HCT116 (cell line): ENCODE results near the gene SERF2. TPM values are rescaled to one million over a fixed set of nuclear protein-coding genes. Genes with fewer than 3 reads are reported as not detected.

Source experiments
- ATAC-seq: fragments of 200-7000 bp; cut with Tn5 transposase; 2 replicates; pipeline ENCODE4 v1.9.1; 2020; ENCODE audit warnings: mild to moderate bottlenecking, moderate library complexity
- BruUV-seq: library from RNA; stranded (reverse); fragments of 400-500 nt; replicated peaks from 2 replicates; lab custom pipeline; 2021; lab: Mats Ljungman, UMichigan
- CTCF ChIA-PET: fragments of 300-600 bp; sonication (Branson Sonifier 250); formaldehyde crosslinking; loops from one replicate; lab custom pipeline; 2021; ENCODE audit warnings: antibody characterized with exemption; lab: Charles Lee
- POLR2A ChIA-PET: fragments of 300-600, 350-600 bp; sonication (Branson Sonifier 250); formaldehyde crosslinking; loops from one replicate; lab custom pipeline; 2021; ENCODE audit warnings: antibody characterized with exemption; lab: Charles Lee
- RAD21 ChIA-PET, 2 experiments: fragments of 300-600 bp; sonication (Branson Sonifier 250); formaldehyde crosslinking; loops; one replicate each; lab custom pipeline; 2023; ENCODE audit warnings: low total read pairs in 2 of 2; ENCODE audit not compliant: uncharacterized antibody in 2 of 2, unreplicated experiment in 2 of 2, low non-redundant PET in 1 of 2; lab: Charles Lee
- DNase-seq: peaks from one replicate; pipeline ENCODE4 v3.0.0-alpha.2; 2010; ENCODE audit warnings: low read depth, low spot score
- H2AFZ ChIP-seq: fragments of 200-600 bp; shearing (Covaris generic), sonication (generic); 2 replicates; pipeline ENCODE4 v1.6.1; 2017; ENCODE audit warnings: low read depth, mixed run types, mixed read lengths, antibody characterized with exemption, low read length; ENCODE audit not compliant: poor library complexity, severe bottlenecking
- H3K27ac ChIP-seq: 2 replicates; pipeline ENCODE4 v1.5.1; 2012; ENCODE audit warnings: low read depth, low read length
- H3K27me3 ChIP-seq: fragments of 200-600 bp; sonication (generic); 2 replicates; pipeline ENCODE4 v1.6.1; 2016; ENCODE audit warnings: mixed run types, low read length, mixed read lengths; ENCODE audit not compliant: insufficient read depth
- H3K36me3 ChIP-seq, 2 experiments: fragments of 200-500 bp in 1 of 2; fragments of 200-600 bp in 1 of 2; sonication (Bioruptor generic) in 1 of 2; sonication (generic) in 1 of 2; 2 replicates each; pipeline versions ENCODE4 v1.5.1 to v1.6.1; 2014 to 2016; ENCODE audit warnings: low read length in 2 of 2, inconsistent platforms in 1 of 2, mixed read lengths in 1 of 2, mixed run types in 1 of 2; ENCODE audit not compliant: insufficient read depth in 2 of 2, control insufficient read depth in 1 of 2
- H3K4me1 ChIP-seq, 2 experiments: fragments of 200-600 bp in 1 of 2; sonication (generic) in 1 of 2; 2 replicates each; pipeline versions ENCODE4 v1.5.1 to v1.6.1; 2012 to 2017; ENCODE audit warnings: low read length in 2 of 2, inconsistent platforms in 1 of 2, mild to moderate bottlenecking in 1 of 2, mixed read lengths in 1 of 2, mixed run types in 1 of 2, moderate library complexity in 1 of 2; ENCODE audit not compliant: insufficient read depth in 2 of 2, control insufficient read depth in 1 of 2
- H3K4me2 ChIP-seq: fragments of 200-600 bp; sonication (generic); 2 replicates; pipeline ENCODE4 v1.6.1; 2017; ENCODE audit warnings: mixed run types, low read length, mixed read lengths
- H3K4me3 ChIP-seq, 2 experiments: fragments of 200-600 bp in 1 of 2; sonication (generic) in 1 of 2; replicated peaks in 1 of 2; 2 replicates each; pipeline ENCODE4 v1.5.1; 2011 to 2016; ENCODE audit warnings: low read length in 2 of 2, control low read depth in 1 of 2, low read depth in 1 of 2, mild to moderate bottlenecking in 1 of 2, mixed read lengths in 1 of 2, mixed run types in 1 of 2
- H3K79me2 ChIP-seq: fragments of 200-600 bp; sonication (generic); 2 replicates; pipeline ENCODE4 v1.6.1; 2017; ENCODE audit warnings: mild to moderate bottlenecking, mixed run types, low read length, moderate library complexity, mixed read lengths; ENCODE audit not compliant: insufficient read depth
- H3K9ac ChIP-seq: fragments of 200-600 bp; sonication (generic); 2 replicates; pipeline ENCODE4 v1.6.1; 2016; ENCODE audit warnings: low read length, mixed read lengths
- H3K9me2 ChIP-seq: fragments of 200-600 bp; sonication (generic), shearing (Covaris generic); 2 replicates; pipeline ENCODE4 v1.6.1; 2017; ENCODE audit warnings: mixed run types, mild to moderate bottlenecking, moderate library complexity; ENCODE audit not compliant: insufficient read depth
- H3K9me3 ChIP-seq, 2 experiments: fragments of 200-500 bp in 1 of 2; fragments of 200-600 bp in 1 of 2; sonication (Bioruptor generic) in 1 of 2; sonication (generic) in 1 of 2; 2 replicates each; pipeline ENCODE4 v1.6.1; 2014 to 2017; ENCODE audit warnings: low read length in 2 of 2, mixed read lengths in 2 of 2, inconsistent platforms in 1 of 2, low read depth in 1 of 2, mild to moderate bottlenecking in 1 of 2, mixed run types in 1 of 2, moderate library complexity in 1 of 2; ENCODE audit not compliant: control insufficient read depth in 1 of 2, insufficient read depth in 1 of 2
- H4K20me1 ChIP-seq: fragments of 200-600 bp; sonication (generic), shearing (Covaris generic); 2 replicates; pipeline ENCODE4 v1.6.1; 2017; ENCODE audit warnings: mixed run types, mild to moderate bottlenecking, moderate library complexity; ENCODE audit not compliant: insufficient read depth
- CEBPB ChIP-seq: IDR thresholded peaks from 2 replicates; pipeline ENCODE4 v1.6.1; 2012; ENCODE audit warnings: low read depth
- EGR1 ChIP-seq: IDR thresholded peaks from 2 replicates; pipeline ENCODE4 v1.6.1; 2012; ENCODE audit warnings: low read depth
- ELF1 ChIP-seq: IDR thresholded peaks from 2 replicates; pipeline ENCODE4 v1.6.1; 2012; ENCODE audit warnings: low read depth, borderline replicate concordance
- EZH2 ChIP-seq: fragments of 200-600 bp; sonication (generic); IDR thresholded peaks from 2 replicates; pipeline ENCODE4 v1.6.1; 2017; ENCODE audit warnings: antibody characterized with exemption, mixed run types
- EZH2phosphoT487 ChIP-seq: fragments of 200-600 bp; IDR thresholded peaks from 2 replicates; pipeline ENCODE4 v1.6.1; 2018; ENCODE audit warnings: antibody characterized with exemption, borderline replicate concordance
- FOSL1 ChIP-seq: IDR thresholded peaks from 2 replicates; pipeline ENCODE4 v1.6.1; 2012; ENCODE audit warnings: low read depth
- JUND ChIP-seq: IDR thresholded peaks from 2 replicates; pipeline ENCODE4 v1.6.1; 2012
- POLR2A ChIP-seq: IDR thresholded peaks from 2 replicates; pipeline ENCODE4 v1.7.0; 2011; ENCODE audit warnings: borderline replicate concordance; ENCODE audit not compliant: insufficient read depth, insufficient read length; ENCODE audit errors: extremely low read depth
- POLR2AphosphoS5 ChIP-seq: IDR thresholded peaks from 2 replicates; pipeline ENCODE4 v1.6.1; 2011; ENCODE audit warnings: mild to moderate bottlenecking, low read depth, low read length, moderate library complexity
- RAD21 ChIP-seq: IDR thresholded peaks from 2 replicates; pipeline ENCODE4 v1.6.1; 2012; ENCODE audit warnings: low read depth, mild to moderate bottlenecking
- SIN3A ChIP-seq: IDR thresholded peaks from 2 replicates; pipeline ENCODE4 v1.6.1; 2012; ENCODE audit warnings: low read depth
- SP1 ChIP-seq: IDR thresholded peaks from 2 replicates; pipeline ENCODE4 v1.6.1; 2012; ENCODE audit warnings: low read depth
- SRF ChIP-seq: IDR thresholded peaks from 2 replicates; pipeline ENCODE4 v1.6.1; 2012; ENCODE audit warnings: low read depth
- TCF7L2 ChIP-seq: IDR thresholded peaks from 2 replicates; pipeline ENCODE4 v1.7.0; 2011; ENCODE audit warnings: borderline replicate concordance, inconsistent platforms; ENCODE audit not compliant: insufficient read depth, insufficient read length; ENCODE audit errors: extremely low read depth
- YY1 ChIP-seq: IDR thresholded peaks from 2 replicates; pipeline ENCODE4 v1.6.1; 2011; ENCODE audit warnings: low read length, low read depth, moderate library complexity, mild to moderate bottlenecking; ENCODE audit not compliant: insufficient replicate concordance; ENCODE audit errors: extremely low read depth
- ZFX ChIP-seq: fragments of 450-650 bp; IDR thresholded peaks from 2 replicates; pipeline ENCODE4 v1.6.1; 2017
- ZNF274 ChIP-seq: fragments of 200-500 bp; sonication (Bioruptor generic); IDR thresholded peaks from 2 replicates; pipeline ENCODE4 v1.6.1; 2014; ENCODE audit warnings: mild to moderate bottlenecking, low read depth, low read length, inconsistent platforms
- intact Hi-C: fragments of 100-400 bp; cut with micrococcal nuclease; formaldehyde crosslinking; loops from 2 replicates; pipeline ENCODE4 v1.10.0; 2022
- total RNA-seq: library from RNA; stranded (reverse); gene quantifications from one replicate; pipeline ENCODE4 v1.2.1, GENCODE V29; 2021; ENCODE audit not compliant: unreplicated experiment
- TF ChIP-seq, protein P1 (sequence below): IDR thresholded peaks from 2 replicates; pipeline ENCODE4 v1.6.1; 2012; ENCODE audit warnings: low read depth
- TF ChIP-seq, protein P2 (sequence below): IDR thresholded peaks from 2 replicates; pipeline ENCODE4 v1.6.1; 2011; ENCODE audit warnings: mild to moderate bottlenecking, low read length, moderate library complexity; ENCODE audit not compliant: insufficient replicate concordance; ENCODE audit errors: extremely low read depth
- TF ChIP-seq, protein P3 (sequence below): IDR thresholded peaks from 2 replicates; pipeline ENCODE4 v1.6.1; 2012

The SERF2 gene
- total RNA-seq, 1 experiment from 2014 or later: 656 TPM

DNA sequence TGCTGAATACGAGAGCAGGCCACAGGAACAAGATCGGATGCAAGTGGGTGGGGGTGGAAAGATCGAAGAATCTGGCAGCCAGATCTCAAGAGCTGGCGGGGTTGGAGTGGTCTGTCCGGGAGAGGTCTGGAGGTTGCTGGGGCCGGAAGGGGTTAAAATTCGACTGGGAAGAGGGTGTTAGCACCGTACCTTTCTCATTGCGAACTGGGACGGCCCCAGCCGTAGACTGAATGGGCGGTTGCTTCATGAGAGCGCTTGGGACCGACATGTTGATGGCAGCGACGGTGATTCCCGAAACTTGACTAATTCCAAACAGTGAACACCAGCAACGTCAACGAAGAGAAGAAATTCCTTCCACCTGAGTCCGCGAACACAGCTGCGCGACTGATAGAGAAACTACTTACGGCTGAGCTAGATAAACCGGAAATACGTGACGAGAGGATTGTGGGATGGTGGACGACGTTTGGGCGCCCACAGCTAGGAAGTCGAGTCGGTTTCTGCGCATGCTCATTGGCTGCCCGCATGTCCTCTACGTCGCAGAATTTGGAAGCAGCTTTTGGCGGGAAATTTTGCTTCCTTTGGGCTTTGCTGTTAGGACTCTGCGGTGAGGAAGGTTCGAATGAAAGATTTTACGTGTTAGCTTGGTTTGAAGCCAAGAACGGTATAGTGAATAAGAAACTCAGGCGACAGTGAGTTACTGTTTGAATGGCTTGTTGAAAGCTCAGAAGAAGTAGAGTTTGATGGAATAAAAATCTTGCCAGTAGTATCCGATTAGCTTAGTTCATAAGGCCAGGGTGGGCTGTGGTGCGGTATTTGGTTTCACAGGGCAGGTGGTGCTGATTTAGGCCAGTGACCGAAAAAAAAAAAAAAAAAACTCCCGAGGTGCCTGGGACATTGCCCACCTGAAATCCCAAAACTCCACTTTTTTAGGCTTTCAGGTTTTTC lies 32.5 kb downstream of the SERF2 start, which contains the start of gene MFAP1:
Gene MFAP1, minus strand, starts transcription at position 389 of the 945 bp plus-strand sequence. Its CDS starts 121 bp downstream, at position 268.
- CTCF ChIA-PET: no interaction called here
- peak within 1 kb of the TSS; percentile 67 for H3K27ac ChIP-seq
- H3K4me3 ChIP-seq: peak within 1 kb of the TSS; percentile 73 to 90
- no peaks in the 10 kb centered on the region for H4K20me1 ChIP-seq
- intact Hi-C loops: no loop called here
- no peak within 1 kb of the TSS for H2AFZ ChIP-seq
- H3K4me2 ChIP-seq: peak within 1 kb of the TSS; percentile 89
- H3K9ac ChIP-seq: peak within 1 kb of the TSS; percentile 83
- no peaks in the 10 kb centered on the region for H3K27me3 ChIP-seq
- RAD21 ChIA-PET: no interaction called here
- H3K79me2 ChIP-seq: peaks cover 75% of the 10 kb centered on the region
- ATAC-seq (peak; percentile 83), DNase-seq (peak; percentile 95)
- POLR2A ChIA-PET: interaction anchor here (0.7 to 1.3 kb wide), 7 partner anchors 8 to 49 kb away, joined by 3 to 7 read pairs (median 3); partner anchors contain the start of genes ELL3, HYPK and SERINC4
- H3K36me3 ChIP-seq: peaks cover 10 to 12% of the 10 kb centered on the region in 2 experiments
- H3K4me1 ChIP-seq: peaks cover 15 to 41% of the 10 kb centered on the region in 2 experiments
- H3K9me3 ChIP-seq: no peaks in the 10 kb centered on the region
- H3K9me2 ChIP-seq: no peaks in the 10 kb centered on the region
- TSS peak; percentile 84 for BruUV-seq
- TF ChIP-seq JUND (no peak), FOSL1 (no peak), RAD21 (no peak), ELF1 (peak; percentile 82), ZNF274 (no peak), POLR2A (peak; percentile 92), EGR1 (0 out of 2 replicates have a peak, but pooled peaks have one; percentile 13), EZH2phosphoT487 (no peak), SIN3A (peak; percentile 96), SRF (no peak; the same call in 1 of the 2 replicates), CEBPB (no peak), POLR2AphosphoS5 (peak; percentile 93), TCF7L2 (no peak), ZFX (no peak), YY1 (peak; percentile 74), SP1 (peak; percentile 67; the same call in 1 of the 2 replicates), EZH2 (no peak)
- TF ChIP-seq, protein P1, sequence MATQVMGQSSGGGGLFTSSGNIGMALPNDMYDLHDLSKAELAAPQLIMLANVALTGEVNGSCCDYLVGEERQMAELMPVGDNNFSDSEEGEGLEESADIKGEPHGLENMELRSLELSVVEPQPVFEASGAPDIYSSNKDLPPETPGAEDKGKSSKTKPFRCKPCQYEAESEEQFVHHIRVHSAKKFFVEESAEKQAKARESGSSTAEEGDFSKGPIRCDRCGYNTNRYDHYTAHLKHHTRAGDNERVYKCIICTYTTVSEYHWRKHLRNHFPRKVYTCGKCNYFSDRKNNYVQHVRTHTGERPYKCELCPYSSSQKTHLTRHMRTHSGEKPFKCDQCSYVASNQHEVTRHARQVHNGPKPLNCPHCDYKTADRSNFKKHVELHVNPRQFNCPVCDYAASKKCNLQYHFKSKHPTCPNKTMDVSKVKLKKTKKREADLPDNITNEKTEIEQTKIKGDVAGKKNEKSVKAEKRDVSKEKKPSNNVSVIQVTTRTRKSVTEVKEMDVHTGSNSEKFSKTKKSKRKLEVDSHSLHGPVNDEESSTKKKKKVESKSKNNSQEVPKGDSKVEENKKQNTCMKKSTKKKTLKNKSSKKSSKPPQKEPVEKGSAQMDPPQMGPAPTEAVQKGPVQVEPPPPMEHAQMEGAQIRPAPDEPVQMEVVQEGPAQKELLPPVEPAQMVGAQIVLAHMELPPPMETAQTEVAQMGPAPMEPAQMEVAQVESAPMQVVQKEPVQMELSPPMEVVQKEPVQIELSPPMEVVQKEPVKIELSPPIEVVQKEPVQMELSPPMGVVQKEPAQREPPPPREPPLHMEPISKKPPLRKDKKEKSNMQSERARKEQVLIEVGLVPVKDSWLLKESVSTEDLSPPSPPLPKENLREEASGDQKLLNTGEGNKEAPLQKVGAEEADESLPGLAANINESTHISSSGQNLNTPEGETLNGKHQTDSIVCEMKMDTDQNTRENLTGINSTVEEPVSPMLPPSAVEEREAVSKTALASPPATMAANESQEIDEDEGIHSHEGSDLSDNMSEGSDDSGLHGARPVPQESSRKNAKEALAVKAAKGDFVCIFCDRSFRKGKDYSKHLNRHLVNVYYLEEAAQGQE: no peak
- TF ChIP-seq, protein P2, sequence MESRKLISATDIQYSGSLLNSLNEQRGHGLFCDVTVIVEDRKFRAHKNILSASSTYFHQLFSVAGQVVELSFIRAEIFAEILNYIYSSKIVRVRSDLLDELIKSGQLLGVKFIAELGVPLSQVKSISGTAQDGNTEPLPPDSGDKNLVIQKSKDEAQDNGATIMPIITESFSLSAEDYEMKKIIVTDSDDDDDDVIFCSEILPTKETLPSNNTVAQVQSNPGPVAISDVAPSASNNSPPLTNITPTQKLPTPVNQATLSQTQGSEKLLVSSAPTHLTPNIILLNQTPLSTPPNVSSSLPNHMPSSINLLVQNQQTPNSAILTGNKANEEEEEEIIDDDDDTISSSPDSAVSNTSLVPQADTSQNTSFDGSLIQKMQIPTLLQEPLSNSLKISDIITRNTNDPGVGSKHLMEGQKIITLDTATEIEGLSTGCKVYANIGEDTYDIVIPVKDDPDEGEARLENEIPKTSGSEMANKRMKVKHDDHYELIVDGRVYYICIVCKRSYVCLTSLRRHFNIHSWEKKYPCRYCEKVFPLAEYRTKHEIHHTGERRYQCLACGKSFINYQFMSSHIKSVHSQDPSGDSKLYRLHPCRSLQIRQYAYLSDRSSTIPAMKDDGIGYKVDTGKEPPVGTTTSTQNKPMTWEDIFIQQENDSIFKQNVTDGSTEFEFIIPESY: peak; percentile 35
- TF ChIP-seq, protein P3, sequence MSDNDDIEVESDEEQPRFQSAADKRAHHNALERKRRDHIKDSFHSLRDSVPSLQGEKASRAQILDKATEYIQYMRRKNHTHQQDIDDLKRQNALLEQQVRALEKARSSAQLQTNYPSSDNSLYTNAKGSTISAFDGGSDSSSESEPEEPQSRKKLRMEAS: peak; percentile 97
